Measurements from ENCODE around the gene PTPRN2.
A peak's percentile ranks its signal among the peaks of the same experiment; 100 is the strongest.

The PTPRN2 gene

DNA sequence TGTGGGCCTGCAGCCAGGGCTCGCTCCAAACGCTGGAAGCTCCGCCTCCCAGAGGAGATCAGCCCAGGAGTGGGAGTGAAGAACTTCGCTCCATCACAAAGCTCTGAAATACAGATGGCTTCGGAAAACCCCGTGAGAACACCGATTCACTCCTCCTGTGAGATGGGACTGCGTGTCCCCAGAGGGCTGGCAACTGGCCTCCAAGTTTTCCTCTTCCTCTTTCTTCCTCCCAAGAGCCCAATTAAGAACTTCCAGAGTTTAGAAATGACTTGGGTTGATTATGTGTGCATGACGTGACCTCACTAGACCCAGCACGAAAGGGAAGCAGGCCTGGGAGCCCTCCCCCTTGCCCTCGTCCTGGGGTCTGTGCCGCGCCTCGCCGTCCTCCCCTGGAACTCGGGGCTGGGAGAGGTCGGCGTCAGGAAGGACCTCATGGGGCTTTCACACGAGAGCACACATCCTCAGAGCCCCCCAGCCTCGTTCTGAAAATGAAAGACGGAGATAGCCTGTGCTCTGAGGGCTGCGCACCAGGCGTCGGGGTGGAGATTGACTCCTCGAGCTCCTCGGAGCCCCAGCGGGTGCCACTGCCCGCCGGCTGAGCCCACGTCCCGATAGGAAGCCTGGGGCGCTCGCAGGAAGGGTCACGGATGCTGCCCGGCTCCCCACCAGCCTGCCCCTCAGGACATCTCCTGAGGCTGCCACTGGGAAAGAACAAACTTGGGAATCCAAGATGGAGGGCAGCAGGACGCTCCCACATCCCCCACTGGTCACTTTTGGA is 37.8 kb downstream of the PTPRN2 start:
- no peak overlapping the region for H3K9ac ChIP-seq
- H3K4me3 ChIP-seq (ENCODE audit: low read depth, low read length), result no peak overlapping the region
- H3K9me3 ChIP-seq (ENCODE audit: control insufficient read depth, low read length), result no peaks in the 10 kb centered on the region
- TF ChIP-seq, protein P1, sequence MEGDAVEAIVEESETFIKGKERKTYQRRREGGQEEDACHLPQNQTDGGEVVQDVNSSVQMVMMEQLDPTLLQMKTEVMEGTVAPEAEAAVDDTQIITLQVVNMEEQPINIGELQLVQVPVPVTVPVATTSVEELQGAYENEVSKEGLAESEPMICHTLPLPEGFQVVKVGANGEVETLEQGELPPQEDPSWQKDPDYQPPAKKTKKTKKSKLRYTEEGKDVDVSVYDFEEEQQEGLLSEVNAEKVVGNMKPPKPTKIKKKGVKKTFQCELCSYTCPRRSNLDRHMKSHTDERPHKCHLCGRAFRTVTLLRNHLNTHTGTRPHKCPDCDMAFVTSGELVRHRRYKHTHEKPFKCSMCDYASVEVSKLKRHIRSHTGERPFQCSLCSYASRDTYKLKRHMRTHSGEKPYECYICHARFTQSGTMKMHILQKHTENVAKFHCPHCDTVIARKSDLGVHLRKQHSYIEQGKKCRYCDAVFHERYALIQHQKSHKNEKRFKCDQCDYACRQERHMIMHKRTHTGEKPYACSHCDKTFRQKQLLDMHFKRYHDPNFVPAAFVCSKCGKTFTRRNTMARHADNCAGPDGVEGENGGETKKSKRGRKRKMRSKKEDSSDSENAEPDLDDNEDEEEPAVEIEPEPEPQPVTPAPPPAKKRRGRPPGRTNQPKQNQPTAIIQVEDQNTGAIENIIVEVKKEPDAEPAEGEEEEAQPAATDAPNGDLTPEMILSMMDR (IDR thresholded peaks at IDR 0.05), result no peak
- peak overlapping the region; percentile 17 for H2AFZ ChIP-seq
- H3K27ac ChIP-seq, result no peak overlapping the region
- H3K36me3 ChIP-seq (ENCODE audit: control insufficient read depth, insufficient read depth, low read length), result no peaks in the 10 kb centered on the region
- no peak overlapping the region for H3K4me2 ChIP-seq (ENCODE audit: low read length)
- H3K4me1 ChIP-seq, result no peaks in the 10 kb centered on the region
- H3K79me2 ChIP-seq, result peaks cover 8% of the 10 kb centered on the region
- H3K27me3 ChIP-seq (ENCODE audit: control insufficient read depth, insufficient read depth, low read length), result no peaks in the 10 kb centered on the region

DNA sequence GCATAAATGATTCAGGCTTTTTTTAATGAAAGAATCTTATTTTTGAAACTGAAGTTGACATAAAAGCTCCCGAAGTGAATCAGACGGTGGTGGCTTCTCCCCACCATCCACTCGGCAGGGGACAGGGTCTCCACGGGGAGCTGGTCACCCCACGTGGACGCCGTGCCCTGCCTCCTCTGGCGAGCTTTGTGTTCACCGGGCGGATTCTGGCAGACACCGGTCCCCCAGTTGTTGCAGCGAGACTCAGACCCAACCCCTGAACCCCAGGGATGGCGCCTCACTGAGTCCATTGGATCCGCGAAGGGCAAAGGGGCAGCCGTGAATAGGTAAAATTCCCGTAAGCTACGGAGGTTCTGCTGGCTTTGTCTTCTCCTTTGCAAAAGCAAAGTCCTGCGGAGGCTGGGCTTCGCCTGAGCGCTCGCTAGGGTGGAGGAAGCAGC is 38.4 kb downstream of the PTPRN2 start:
- no peak overlapping the region for H3K9ac ChIP-seq

DNA sequence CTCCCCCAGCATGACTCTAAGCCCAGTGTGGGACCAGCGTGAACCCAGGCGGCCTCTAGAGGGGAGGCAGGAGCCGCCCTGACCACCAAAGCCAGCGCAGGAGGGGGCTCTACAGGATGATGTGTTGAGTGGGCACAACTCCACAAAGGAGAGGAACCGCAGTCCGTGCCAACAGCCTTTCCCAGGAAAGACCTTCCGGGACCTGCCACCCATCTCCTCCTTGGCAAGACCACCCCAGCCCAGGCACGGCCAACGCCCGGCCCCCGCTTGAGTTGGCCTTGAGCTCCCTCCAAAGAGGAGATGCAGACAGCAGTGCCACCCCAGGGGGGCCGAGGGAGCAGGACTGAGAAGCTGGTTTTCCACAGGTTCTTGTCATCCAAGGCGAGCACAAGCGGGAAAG is 38.9 kb downstream of the PTPRN2 start:
- Histone ChIP-seq H3K36me3 (ENCODE audit: control insufficient read depth, insufficient read depth, low read length) (no peaks in the 10 kb centered on the region), H3K27me3 (ENCODE audit: control insufficient read depth, insufficient read depth, low read length) (no peaks in the 10 kb centered on the region), H3K27ac (no peak overlapping the region), H3K4me1 (no peaks in the 10 kb centered on the region), H3K9me3 (ENCODE audit: control insufficient read depth, low read length) (no peaks in the 10 kb centered on the region), H3K4me3 (ENCODE audit: low read depth, low read length) (no peak overlapping the region), H3K9ac (no peak overlapping the region), H2AFZ (no peak overlapping the region), H3K79me2 (peaks cover 8% of the 10 kb centered on the region), H3K4me2 (ENCODE audit: low read length) (no peak overlapping the region)
- TF ChIP-seq, protein P1 (IDR thresholded peaks at IDR 0.05), result no peak

More for the DNA sequence above, 38.4 kb downstream of the PTPRN2 start:
- Histone ChIP-seq H3K9me3 (ENCODE audit: control insufficient read depth, low read length) (no peaks in the 10 kb centered on the region), H3K27ac (no peak overlapping the region), H3K27me3 (ENCODE audit: control insufficient read depth, insufficient read depth, low read length) (no peaks in the 10 kb centered on the region), H2AFZ (no peak overlapping the region), H3K4me3 (ENCODE audit: low read depth, low read length) (no peak overlapping the region), H3K4me1 (no peaks in the 10 kb centered on the region), H3K4me2 (ENCODE audit: low read length) (no peak overlapping the region), H3K79me2 (peaks cover 8% of the 10 kb centered on the region), H3K36me3 (ENCODE audit: control insufficient read depth, insufficient read depth, low read length) (no peaks in the 10 kb centered on the region)
- TF ChIP-seq, protein P1 (IDR thresholded peaks at IDR 0.05), result no peak

DNA sequence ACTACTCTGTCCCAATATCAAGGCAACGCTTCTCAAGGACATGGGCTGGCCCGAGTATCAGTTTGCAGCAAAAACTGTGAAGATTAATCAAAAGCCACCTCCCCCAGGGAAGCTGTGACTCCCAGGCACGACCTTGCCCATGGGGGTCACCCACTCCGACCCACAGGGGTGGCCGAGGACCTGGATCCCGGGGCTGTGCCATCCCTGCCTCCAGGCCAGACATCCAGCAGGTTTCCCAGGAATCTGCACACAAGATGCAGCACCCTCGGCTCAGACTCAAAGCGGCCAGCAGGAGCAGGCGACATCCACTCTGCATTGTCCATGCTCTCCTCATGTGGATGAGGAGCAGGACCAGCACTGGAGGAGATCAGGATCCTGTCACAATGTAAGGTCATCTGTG is 39.8 kb downstream of the PTPRN2 start:
- no peaks in the 10 kb centered on the region for H3K4me1 ChIP-seq
- H3K4me3 ChIP-seq (ENCODE audit: low read depth, low read length), result no peak overlapping the region
- H3K36me3 ChIP-seq (ENCODE audit: control insufficient read depth, insufficient read depth, low read length), result no peaks in the 10 kb centered on the region
- no peak overlapping the region for H3K27ac ChIP-seq
- no peak overlapping the region for H3K4me2 ChIP-seq (ENCODE audit: low read length)
- no peak overlapping the region for H3K9ac ChIP-seq
- TF ChIP-seq, protein P1 (IDR thresholded peaks at IDR 0.05), result no peak
- no peak overlapping the region for H2AFZ ChIP-seq
- H3K9me3 ChIP-seq (ENCODE audit: control insufficient read depth, low read length), result no peaks in the 10 kb centered on the region
- H3K79me2 ChIP-seq, result peaks cover 8% of the 10 kb centered on the region
- no peaks in the 10 kb centered on the region for H3K27me3 ChIP-seq (ENCODE audit: control insufficient read depth, insufficient read depth, low read length)

DNA sequence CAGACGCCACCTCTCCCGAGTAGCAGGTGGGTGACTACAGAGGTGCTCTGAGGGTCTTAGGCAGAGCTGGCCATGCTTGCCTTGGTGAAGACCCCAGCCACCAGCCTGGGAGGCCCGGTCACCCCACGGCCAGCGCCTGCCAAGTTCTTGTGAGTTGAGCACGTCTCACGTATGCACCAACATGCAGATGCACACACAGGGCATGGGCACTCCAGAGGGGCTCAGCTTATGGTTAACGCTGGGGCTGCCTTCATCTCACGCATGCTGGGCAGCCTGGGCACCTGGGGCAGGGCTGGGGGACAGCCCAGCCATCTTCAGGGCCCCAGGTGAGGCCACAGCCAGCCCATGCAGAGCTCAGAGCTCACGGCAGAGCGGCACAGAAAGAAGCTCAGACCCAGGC is 41.0 kb downstream of the PTPRN2 start:
- TF ChIP-seq, protein P1 (IDR thresholded peaks at IDR 0.05), result no peak
- no peak overlapping the region for H3K9ac ChIP-seq
- H3K36me3 ChIP-seq (ENCODE audit: control insufficient read depth, insufficient read depth, low read length), result no peaks in the 10 kb centered on the region
- no peaks in the 10 kb centered on the region for H3K27me3 ChIP-seq (ENCODE audit: control insufficient read depth, insufficient read depth, low read length)
- H3K4me2 ChIP-seq (ENCODE audit: low read length), result no peak overlapping the region
- H3K27ac ChIP-seq, result no peak overlapping the region
- H3K4me3 ChIP-seq (ENCODE audit: low read depth, low read length), result no peak overlapping the region
- H3K79me2 ChIP-seq, result peaks cover 8% of the 10 kb centered on the region
- no peaks in the 10 kb centered on the region for H3K4me1 ChIP-seq
- no peak overlapping the region for H2AFZ ChIP-seq
- H3K9me3 ChIP-seq (ENCODE audit: control insufficient read depth, low read length), result no peaks in the 10 kb centered on the region

All from parathyroid adenoma (tissue), 2 donors.